HFFc6 (cell line): ENCODE measurements around the gene PLIN1. TPM values are rescaled to one million over a fixed set of nuclear protein-coding genes. Genes with fewer than 3 reads are reported as not detected.

Experiments
- DNase-seq: peaks from one replicate; pipeline ENCODE4 v3.0.0-alpha.2; 2018
- H3K27ac Mint-ChIP-seq: 2 replicates; pipeline ENCODE4 v1.8.0; 2020; ENCODE audit warnings: mild to moderate bottlenecking, mixed read lengths
- H3K27me3 Mint-ChIP-seq: 2 replicates; pipeline ENCODE4 v1.8.0; 2021; ENCODE audit warnings: mild to moderate bottlenecking, moderate library complexity, mixed read lengths; ENCODE audit not compliant: insufficient read depth
- H3K36me3 Mint-ChIP-seq: 2 replicates; pipeline ENCODE4 v1.8.0; 2021; ENCODE audit warnings: low read depth, mixed read lengths
- H3K4me1 Mint-ChIP-seq: 2 replicates; pipeline ENCODE4 v1.8.0; 2020; ENCODE audit warnings: low read depth, mixed read lengths
- H3K4me3 Mint-ChIP-seq: 2 replicates; pipeline ENCODE4 v1.8.0; 2020; ENCODE audit warnings: mild to moderate bottlenecking, moderate library complexity, mixed read lengths
- H3K9me3 Mint-ChIP-seq: 2 replicates; pipeline ENCODE4 v1.8.0; 2020; ENCODE audit warnings: mild to moderate bottlenecking, mixed read lengths
- CTCF ChIP-seq: fragments of 200-600 bp; sonication (generic); IDR thresholded peaks from 2 replicates; pipeline ENCODE4 v1.5.0; 2021; ENCODE audit warnings: antibody characterized with exemption, mild to moderate bottlenecking
- total RNA-seq, 6 experiments: library from RNA; stranded (reverse); fragmentation: NEBNext Ultra II Directional; extraction: Animal tissue kit (Norgen Biotek cat#: 25700); gene quantifications; 2 replicates in 1 of 6; 3 replicates in 5 of 6; pipeline ENCODE4 v1.2.3, GENCODE V29; 2021

Gene PLIN1
- total RNA-seq, 6 experiments from 2014 or later: not detected

- TF ChIP-seq CTCF: no peak
- Mint-ChIP-seq H3K36me3 (no peaks in the 10 kb centered on the region), H3K9me3 (no peaks in the 10 kb centered on the region), H3K4me3 (no peak overlapping the region), H3K4me1 (peaks cover 12% of the 10 kb centered on the region), H3K27me3 (peaks cover 2% of the 10 kb centered on the region), H3K27ac (no peak overlapping the region)
- peak; percentile 32 for DNase-seq
These were observed 6.7 kb downstream of the PLIN1 start for GRCh38 chr15:89672221-89673164.

DNA sequence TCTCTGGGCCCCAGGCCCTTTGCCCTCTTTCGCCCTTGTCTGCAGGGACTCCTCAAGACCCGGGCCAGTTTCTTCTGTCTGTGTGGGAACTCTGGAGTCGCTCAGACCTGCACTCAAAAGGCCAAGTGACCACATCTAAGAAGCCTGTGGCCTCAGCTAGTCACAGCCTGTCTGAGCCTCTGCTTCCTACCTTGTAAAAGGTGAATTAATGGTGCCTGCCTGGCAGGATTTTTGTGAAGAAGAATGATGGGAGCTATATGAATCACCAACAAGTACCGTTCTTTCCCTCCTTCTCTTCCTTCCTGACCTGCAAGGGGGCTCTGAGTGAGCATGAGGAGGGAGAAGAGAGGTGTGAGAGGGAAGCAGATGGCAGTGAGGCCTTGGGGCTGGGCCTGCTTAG is 7.5 kb downstream of the PLIN1 start:
- H3K27me3 Mint-ChIP-seq: peaks cover 2% of the 10 kb centered on the region
- TF ChIP-seq CTCF: no peak
- DNase-seq: no peak
- peaks cover 12% of the 10 kb centered on the region for H3K4me1 Mint-ChIP-seq
- H3K36me3 Mint-ChIP-seq: no peaks in the 10 kb centered on the region
- no peak overlapping the region for H3K4me3 Mint-ChIP-seq
- no peaks in the 10 kb centered on the region for H3K9me3 Mint-ChIP-seq
- no peak overlapping the region for H3K27ac Mint-ChIP-seq

DNA sequence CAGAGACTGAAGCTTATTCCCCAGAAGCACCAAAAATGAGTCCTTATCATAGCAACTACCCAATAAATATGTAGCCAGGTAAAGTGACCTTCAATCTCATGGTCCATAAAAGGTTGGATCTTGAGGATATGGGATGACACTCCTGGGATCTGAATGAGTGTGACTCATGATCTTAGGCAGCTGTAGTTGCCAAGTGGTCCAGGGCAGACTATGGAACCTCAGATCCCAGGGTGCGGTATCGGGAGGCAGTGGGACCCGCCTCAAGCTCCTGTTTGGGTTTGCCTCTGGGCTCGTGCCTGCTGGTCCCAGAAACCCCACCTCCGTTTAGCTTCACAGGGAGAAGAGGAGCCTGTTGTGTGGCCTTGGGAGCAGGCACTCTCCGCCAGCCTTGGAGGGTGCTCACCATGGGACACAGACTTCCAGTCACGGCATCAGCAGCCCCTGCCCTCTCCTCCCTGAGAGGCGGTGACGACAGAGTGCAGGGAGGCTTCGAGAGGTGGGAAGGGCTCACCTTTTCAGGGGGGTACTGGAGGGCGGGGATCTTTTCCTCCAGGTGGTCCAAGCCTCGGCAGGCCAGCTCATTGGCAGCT is 8.1 kb downstream of the PLIN1 start:
- peaks cover 2% of the 10 kb centered on the region for H3K27me3 Mint-ChIP-seq
- no peak for DNase-seq
- H3K4me1 Mint-ChIP-seq: peaks cover 12% of the 10 kb centered on the region
- no peak for TF ChIP-seq CTCF
- no peak overlapping the region for H3K4me3 Mint-ChIP-seq
- H3K9me3 Mint-ChIP-seq: no peaks in the 10 kb centered on the region
- H3K27ac Mint-ChIP-seq: no peak overlapping the region
- no peaks in the 10 kb centered on the region for H3K36me3 Mint-ChIP-seq

DNA sequence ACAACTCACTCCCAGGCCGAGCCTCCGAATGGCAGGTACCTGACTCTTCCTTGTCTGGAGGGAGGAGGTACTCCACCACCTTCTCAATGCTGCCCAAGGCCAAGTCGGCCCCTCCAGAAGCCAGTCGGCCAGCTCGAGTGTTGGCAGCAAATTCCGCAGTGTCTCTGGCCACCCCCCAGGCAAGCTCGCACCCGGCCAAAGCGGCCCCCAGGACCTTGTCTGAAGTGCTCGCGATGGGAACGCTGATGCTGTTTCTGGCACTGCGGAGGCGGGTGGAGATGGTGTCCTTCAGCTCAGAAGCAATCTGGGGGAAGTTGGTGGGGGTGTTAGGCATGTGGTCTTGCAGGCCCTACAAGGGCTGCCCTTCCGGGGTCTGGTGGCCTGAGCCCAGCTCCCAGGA is 9.2 kb downstream of the PLIN1 start:
- peaks cover 2% of the 10 kb centered on the region for H3K27me3 Mint-ChIP-seq
- peaks cover 15% of the 10 kb centered on the region for H3K4me1 Mint-ChIP-seq
- TF ChIP-seq CTCF: no peak
- H3K36me3 Mint-ChIP-seq: no peaks in the 10 kb centered on the region
- no peak overlapping the region for H3K4me3 Mint-ChIP-seq
- no peak overlapping the region for H3K27ac Mint-ChIP-seq
- no peaks in the 10 kb centered on the region for H3K9me3 Mint-ChIP-seq
- no peak for DNase-seq

DNA sequence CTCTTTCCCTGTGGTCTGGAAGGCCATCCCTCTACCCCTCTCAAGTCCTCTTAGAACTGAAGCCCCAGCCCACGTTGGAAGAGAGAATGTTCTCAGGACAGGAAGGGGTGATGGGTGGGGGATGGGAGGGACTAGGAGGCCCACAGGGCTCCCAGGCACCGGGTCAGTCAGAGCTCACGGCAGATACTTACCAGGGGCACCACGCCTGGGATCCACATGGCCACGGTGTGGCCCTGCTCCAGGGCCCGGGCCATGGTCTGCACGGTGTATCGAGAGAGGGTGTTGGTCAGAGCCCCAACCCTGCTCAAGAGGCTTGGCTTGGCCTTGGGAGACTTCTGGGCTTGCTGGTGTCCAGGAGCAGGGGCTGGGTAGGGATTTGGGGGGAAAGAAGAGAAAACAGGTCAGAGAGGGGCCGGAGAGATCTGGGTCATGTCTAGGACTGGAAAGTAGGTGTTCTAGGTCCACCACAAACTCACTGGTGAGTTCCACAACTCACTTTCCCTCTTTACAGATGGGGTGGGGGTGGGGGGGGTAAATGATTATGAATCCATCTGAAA is 9.8 kb downstream of the PLIN1 start:
- peaks cover 21% of the 10 kb centered on the region for H3K4me1 Mint-ChIP-seq
- DNase-seq: no peak
- TF ChIP-seq CTCF: no peak
- H3K27me3 Mint-ChIP-seq: peaks cover 2% of the 10 kb centered on the region
- no peaks in the 10 kb centered on the region for H3K36me3 Mint-ChIP-seq
- H3K4me3 Mint-ChIP-seq: no peak overlapping the region
- H3K27ac Mint-ChIP-seq: no peak overlapping the region
- H3K9me3 Mint-ChIP-seq: no peaks in the 10 kb centered on the region
